ENCODE results near the gene ST6GAL1. TPM values are rescaled to one million over a fixed set of nuclear protein-coding genes. Genes with fewer than 3 reads are reported as not detected.
A peak's percentile ranks its signal among the peaks of the same experiment; 100 is the strongest.

The ST6GAL1 gene
- total RNA-seq, 1 donor from 2014 or later = 15.8 TPM

DNA sequence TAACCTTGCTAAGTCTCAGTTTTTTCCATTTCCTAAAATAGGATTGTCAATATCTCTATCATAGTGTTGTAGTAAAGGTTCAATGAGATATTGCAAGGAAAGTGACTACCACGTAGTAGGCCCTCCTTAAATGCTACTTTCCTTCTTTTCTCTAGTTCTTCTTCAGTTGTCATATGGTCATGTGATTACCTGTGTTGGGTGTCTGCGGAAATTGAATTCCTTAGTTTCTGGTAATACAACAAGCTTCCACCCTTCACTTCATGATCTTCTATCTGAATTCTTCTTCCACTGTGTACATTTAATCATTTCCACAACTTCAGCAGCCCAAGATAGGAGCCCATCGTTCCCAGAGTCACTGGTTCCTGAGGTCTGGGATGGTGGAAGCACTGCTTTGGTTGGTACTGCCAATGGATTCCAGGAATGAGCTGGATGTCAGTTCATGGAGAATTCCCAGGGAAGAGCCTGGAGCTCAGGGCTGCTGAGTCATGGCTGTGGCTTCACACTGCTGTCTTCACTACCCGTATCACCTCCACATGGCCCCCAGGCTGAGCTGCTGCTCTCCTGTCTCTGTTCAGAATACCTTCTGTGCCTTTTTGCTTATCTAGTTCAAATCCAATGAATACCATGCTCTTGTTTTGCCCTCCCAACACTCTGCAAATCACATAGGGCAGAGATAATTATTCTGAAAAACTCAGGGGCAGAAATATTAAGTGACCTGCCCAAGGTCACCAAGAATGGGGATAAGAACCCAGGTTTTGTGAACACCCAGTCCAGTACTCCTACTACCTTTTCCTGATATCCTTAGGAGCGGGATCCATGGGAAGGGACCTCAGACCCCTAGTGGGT lies 110.4 kb downstream of the ST6GAL1 start:
- no peaks in the 10 kb centered on the region for H4K20me1 ChIP-seq (ENCODE audit: insufficient read depth, low read length)
- H3K36me3 ChIP-seq (ENCODE audit: insufficient read depth, low read length) = no peaks in the 10 kb centered on the region

DNA sequence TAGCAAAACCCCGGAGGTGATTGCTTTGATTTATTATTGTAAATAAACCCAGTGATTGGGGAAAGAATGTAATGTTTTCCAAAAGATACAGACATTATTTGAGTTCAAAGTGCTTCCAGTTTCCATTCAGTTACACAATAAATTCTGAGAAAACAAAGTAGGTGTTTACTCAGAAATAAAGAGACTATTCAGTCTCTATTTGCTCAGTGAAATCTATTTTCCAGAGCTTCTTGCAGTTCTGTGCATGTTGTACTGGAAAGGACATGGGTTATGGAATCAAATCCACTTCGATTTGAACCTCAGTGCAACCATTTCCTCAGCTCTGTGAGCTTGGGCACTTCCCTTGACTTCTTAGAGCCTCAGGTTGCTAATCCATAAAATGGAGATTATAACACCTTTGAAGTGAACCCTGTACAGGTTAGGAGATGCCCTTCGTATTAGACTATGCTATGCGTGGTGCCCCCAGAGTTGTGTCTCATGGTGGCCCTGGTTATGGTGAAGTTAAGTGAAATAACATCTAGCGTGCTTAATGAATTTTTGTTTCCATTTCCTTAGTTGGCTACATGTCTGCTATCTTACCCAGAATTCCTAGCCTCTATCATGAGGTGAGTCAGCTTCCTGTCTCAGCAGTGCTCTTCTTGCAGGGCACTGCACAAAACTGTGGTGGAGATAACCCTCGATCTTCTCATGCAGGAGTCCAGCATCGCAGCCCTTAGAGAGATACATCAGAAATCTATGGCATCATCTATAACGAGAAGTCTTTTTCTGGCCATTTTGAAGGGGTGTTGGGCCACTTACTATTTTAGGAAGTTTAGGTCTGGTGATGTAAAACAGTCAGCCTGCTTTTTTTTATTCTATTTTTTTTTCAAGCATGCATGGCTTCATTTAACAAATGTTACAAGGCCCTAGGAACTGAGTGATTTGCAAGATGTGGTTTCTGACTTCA lies 111.3 kb downstream of the ST6GAL1 start:
- H3K27me3 ChIP-seq (ENCODE audit: insufficient read depth, low read length) = no peaks in the 10 kb centered on the region
- Mint-ChIP-seq H3K9me3 (ENCODE audit: unreplicated experiment) (no peaks in the 10 kb centered on the region), H3K27me3 (ENCODE audit: low read depth, unreplicated experiment) (no peaks in the 10 kb centered on the region), H3K4me1 (ENCODE audit: low read depth, unreplicated experiment) (peaks cover 31% of the 10 kb centered on the region), H3K4me3 (ENCODE audit: unreplicated experiment) (no peak overlapping the region), H3K27ac (ENCODE audit: unreplicated experiment) (peak overlapping the region; percentile 20), H3K36me3 (ENCODE audit: low read depth, unreplicated experiment) (peaks cover 10% of the 10 kb centered on the region)
- FAIRE-seq (no peak), DNase-seq (ENCODE audit: low read depth) (peak; percentile 48)
- no peak for TF ChIP-seq EZH2 (IDR thresholded peaks at IDR 0.05; ENCODE audit: insufficient read depth, low read length)
- TF ChIP-seq, protein P1, sequence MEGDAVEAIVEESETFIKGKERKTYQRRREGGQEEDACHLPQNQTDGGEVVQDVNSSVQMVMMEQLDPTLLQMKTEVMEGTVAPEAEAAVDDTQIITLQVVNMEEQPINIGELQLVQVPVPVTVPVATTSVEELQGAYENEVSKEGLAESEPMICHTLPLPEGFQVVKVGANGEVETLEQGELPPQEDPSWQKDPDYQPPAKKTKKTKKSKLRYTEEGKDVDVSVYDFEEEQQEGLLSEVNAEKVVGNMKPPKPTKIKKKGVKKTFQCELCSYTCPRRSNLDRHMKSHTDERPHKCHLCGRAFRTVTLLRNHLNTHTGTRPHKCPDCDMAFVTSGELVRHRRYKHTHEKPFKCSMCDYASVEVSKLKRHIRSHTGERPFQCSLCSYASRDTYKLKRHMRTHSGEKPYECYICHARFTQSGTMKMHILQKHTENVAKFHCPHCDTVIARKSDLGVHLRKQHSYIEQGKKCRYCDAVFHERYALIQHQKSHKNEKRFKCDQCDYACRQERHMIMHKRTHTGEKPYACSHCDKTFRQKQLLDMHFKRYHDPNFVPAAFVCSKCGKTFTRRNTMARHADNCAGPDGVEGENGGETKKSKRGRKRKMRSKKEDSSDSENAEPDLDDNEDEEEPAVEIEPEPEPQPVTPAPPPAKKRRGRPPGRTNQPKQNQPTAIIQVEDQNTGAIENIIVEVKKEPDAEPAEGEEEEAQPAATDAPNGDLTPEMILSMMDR (IDR thresholded peaks at IDR 0.05; ENCODE audit: insufficient read depth, low read depth, low read length) = no peak
- H3K9ac ChIP-seq (ENCODE audit: low read length) = no peak overlapping the region
- H3K27ac ChIP-seq (ENCODE audit: low read depth, low read length) = no peak overlapping the region
- H4K20me1 ChIP-seq (ENCODE audit: insufficient read depth, low read length) = no peaks in the 10 kb centered on the region
- peak overlapping the region; percentile 33 for H2AFZ ChIP-seq (ENCODE audit: low read depth, low read length)
- peaks cover 9% of the 10 kb centered on the region for H3K4me1 ChIP-seq (ENCODE audit: insufficient read depth, low read length)
- no peaks in the 10 kb centered on the region for H3K36me3 ChIP-seq (ENCODE audit: insufficient read depth, low read length)
- no peak overlapping the region for H3K4me2 ChIP-seq (ENCODE audit: low read length)
- no peak overlapping the region for H3K4me3 ChIP-seq (ENCODE audit: insufficient read depth, low read depth, low read length)
- no peaks in the 10 kb centered on the region for H3K79me2 ChIP-seq (ENCODE audit: insufficient read depth, low read length)
- H3K9me3 ChIP-seq (ENCODE audit: insufficient read depth, low read depth, low read length) = no peaks in the 10 kb centered on the region

More for the DNA sequence above, 110.4 kb downstream of the ST6GAL1 start:
- Mint-ChIP-seq H3K9me3 (ENCODE audit: unreplicated experiment) (peaks cover 1% of the 10 kb centered on the region), H3K4me3 (ENCODE audit: unreplicated experiment) (no peak overlapping the region), H3K27ac (ENCODE audit: unreplicated experiment) (peak overlapping the region; percentile 85), H3K27me3 (ENCODE audit: low read depth, unreplicated experiment) (no peaks in the 10 kb centered on the region), H3K36me3 (ENCODE audit: low read depth, unreplicated experiment) (peaks cover 10% of the 10 kb centered on the region), H3K4me1 (ENCODE audit: low read depth, unreplicated experiment) (peaks cover 31% of the 10 kb centered on the region)
- H3K79me2 ChIP-seq (ENCODE audit: insufficient read depth, low read length) = no peaks in the 10 kb centered on the region
- H2AFZ ChIP-seq (ENCODE audit: low read depth, low read length) = no peak overlapping the region
- peaks cover 9% of the 10 kb centered on the region for H3K4me1 ChIP-seq (ENCODE audit: insufficient read depth, low read length)
- H3K9me3 ChIP-seq (ENCODE audit: insufficient read depth, low read depth, low read length) = no peaks in the 10 kb centered on the region
- H3K27ac ChIP-seq (ENCODE audit: low read depth, low read length) = no peak overlapping the region
- H3K9ac ChIP-seq (ENCODE audit: low read length) = no peak overlapping the region
- H3K27me3 ChIP-seq (ENCODE audit: insufficient read depth, low read length) = no peaks in the 10 kb centered on the region
- H3K4me2 ChIP-seq (ENCODE audit: low read length) = no peak overlapping the region
- DNase-seq (ENCODE audit: low read depth) = peak; percentile 56
- H3K4me3 ChIP-seq (ENCODE audit: insufficient read depth, low read depth, low read length) = no peak overlapping the region
- no peak for FAIRE-seq
- TF ChIP-seq, protein P1 (IDR thresholded peaks at IDR 0.05; ENCODE audit: insufficient read depth, low read depth, low read length) = no peak
- TF ChIP-seq EZH2 (IDR thresholded peaks at IDR 0.05; ENCODE audit: insufficient read depth, low read length) = no peak

All from astrocyte (in vitro differentiated cells and primary cell).